KMS-11 (cell line): Measurements from ENCODE around the gene HINT2.

ENCODE experiments used
- H2AFZ ChIP-seq: fragments of 200-600 bp; sonication (generic); 2 replicates; pipeline ENCODE4 v1.6.1; 2016; ENCODE audit warnings: antibody characterized with exemption, mixed run types, low read depth
- H3K27ac ChIP-seq: fragments of 200-600 bp; sonication (generic); 2 replicates; pipeline ENCODE4 v1.6.1; 2016; ENCODE audit warnings: mild to moderate bottlenecking, mixed run types
- H3K27me3 ChIP-seq: fragments of 200-600 bp; sonication (generic); 2 replicates; pipeline ENCODE4 v1.6.1; 2017; ENCODE audit warnings: mild to moderate bottlenecking, low read depth, mixed run types, moderate library complexity; ENCODE audit not compliant: insufficient read depth
- H3K36me3 ChIP-seq: fragments of 200-600 bp; sonication (generic); 2 replicates; pipeline ENCODE4 v1.6.1; 2017; ENCODE audit warnings: mild to moderate bottlenecking, mixed run types; ENCODE audit not compliant: insufficient read depth
- H3K4me1 ChIP-seq: fragments of 200-600 bp; sonication (generic); 2 replicates; pipeline ENCODE4 v1.6.1; 2016; ENCODE audit warnings: mild to moderate bottlenecking, low read depth, mixed run types; ENCODE audit not compliant: poor library complexity, severe bottlenecking
- H3K4me2 ChIP-seq: fragments of 200-600 bp; sonication (generic); 2 replicates; pipeline ENCODE4 v1.7.0; 2016; ENCODE audit warnings: mild to moderate bottlenecking, mixed run types
- H3K4me3 ChIP-seq: fragments of 200-600 bp; sonication (generic); IDR thresholded peaks from 2 replicates; pipeline ENCODE4 v1.6.1; 2017; ENCODE audit warnings: low read depth, low read length, mixed read lengths; ENCODE audit not compliant: insufficient read depth
- H3K79me2 ChIP-seq: fragments of 200-600 bp; sonication (generic); 2 replicates; pipeline ENCODE4 v1.6.1; 2016; ENCODE audit warnings: low read depth, mixed run types; ENCODE audit not compliant: insufficient read depth
- H3K9ac ChIP-seq: fragments of 200-600 bp; sonication (generic); 2 replicates; pipeline ENCODE4 v1.6.1; 2016; ENCODE audit warnings: mild to moderate bottlenecking, mixed run types
- H4K20me1 ChIP-seq: fragments of 200-600 bp; sonication (generic); 2 replicates; pipeline ENCODE4 v1.6.1; 2016; ENCODE audit warnings: mild to moderate bottlenecking, mixed run types; ENCODE audit not compliant: insufficient read depth
- TF ChIP-seq, protein P1 (sequence below): fragments of 200-600 bp; sonication (generic); conservative IDR thresholded peaks from 2 replicates; pipeline ENCODE4 v1.6.1; 2017; ENCODE audit warnings: low read depth, mild to moderate bottlenecking, antibody characterized with exemption, low read length, moderate library complexity, mixed read lengths

Gene HINT2

DNA sequence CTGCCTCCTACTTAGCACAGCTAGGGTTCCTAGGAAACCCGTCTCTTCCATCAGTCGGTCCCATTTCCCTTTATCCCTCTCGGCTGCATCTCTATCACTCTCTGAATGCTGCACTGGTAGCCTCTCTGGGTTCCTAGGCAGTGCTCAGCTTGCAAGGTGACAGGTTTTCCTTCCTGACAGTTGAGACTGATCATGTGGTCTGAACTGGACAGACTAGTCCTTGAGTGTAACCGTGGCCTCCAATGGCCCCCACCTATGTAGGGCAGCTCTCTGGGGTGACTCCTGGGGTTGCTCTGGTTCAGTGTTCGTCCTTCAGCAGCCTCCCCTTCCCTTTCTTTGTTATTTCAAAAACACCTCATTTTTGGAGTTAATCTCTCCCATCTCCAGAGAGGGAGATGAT is 18.0 kb upstream of the HINT2 start:
- H3K9ac ChIP-seq = no peak overlapping the region
- no peak overlapping the region for H3K4me3 ChIP-seq
- no peak overlapping the region for H3K4me2 ChIP-seq

DNA sequence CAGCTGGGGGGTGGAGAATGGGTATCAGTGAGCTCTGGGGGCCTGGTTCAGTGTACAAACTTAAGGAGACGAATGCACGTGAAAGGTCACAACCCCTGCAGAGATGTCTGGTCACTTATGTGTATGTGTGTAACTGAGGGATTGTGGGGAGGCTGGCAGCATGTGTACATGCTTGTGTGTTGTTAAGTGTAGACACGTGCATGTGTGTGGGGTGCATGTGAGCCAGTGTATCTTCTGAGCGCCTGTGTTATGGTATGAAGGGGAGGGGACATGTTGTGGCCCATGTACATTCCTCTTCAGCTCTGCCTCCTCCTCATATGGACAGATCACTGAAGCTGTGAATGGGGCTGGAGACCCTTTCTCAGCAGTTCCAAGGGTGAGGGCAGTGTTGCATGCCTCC is 16.2 kb upstream of the HINT2 start:
- no peak overlapping the region for H3K4me3 ChIP-seq
- no peak overlapping the region for H3K9ac ChIP-seq
- H2AFZ ChIP-seq = no peak overlapping the region
- no peaks in the 10 kb centered on the region for H3K79me2 ChIP-seq
- no peaks in the 10 kb centered on the region for H4K20me1 ChIP-seq
- H3K27ac ChIP-seq = no peak overlapping the region
- TF ChIP-seq, protein P1, sequence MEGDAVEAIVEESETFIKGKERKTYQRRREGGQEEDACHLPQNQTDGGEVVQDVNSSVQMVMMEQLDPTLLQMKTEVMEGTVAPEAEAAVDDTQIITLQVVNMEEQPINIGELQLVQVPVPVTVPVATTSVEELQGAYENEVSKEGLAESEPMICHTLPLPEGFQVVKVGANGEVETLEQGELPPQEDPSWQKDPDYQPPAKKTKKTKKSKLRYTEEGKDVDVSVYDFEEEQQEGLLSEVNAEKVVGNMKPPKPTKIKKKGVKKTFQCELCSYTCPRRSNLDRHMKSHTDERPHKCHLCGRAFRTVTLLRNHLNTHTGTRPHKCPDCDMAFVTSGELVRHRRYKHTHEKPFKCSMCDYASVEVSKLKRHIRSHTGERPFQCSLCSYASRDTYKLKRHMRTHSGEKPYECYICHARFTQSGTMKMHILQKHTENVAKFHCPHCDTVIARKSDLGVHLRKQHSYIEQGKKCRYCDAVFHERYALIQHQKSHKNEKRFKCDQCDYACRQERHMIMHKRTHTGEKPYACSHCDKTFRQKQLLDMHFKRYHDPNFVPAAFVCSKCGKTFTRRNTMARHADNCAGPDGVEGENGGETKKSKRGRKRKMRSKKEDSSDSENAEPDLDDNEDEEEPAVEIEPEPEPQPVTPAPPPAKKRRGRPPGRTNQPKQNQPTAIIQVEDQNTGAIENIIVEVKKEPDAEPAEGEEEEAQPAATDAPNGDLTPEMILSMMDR = no peak
- no peaks in the 10 kb centered on the region for H3K27me3 ChIP-seq
- H3K4me2 ChIP-seq = no peak overlapping the region
- no peaks in the 10 kb centered on the region for H3K36me3 ChIP-seq
- peaks cover 48% of the 10 kb centered on the region for H3K4me1 ChIP-seq

More for the DNA sequence above, 18.0 kb upstream of the HINT2 start:
- Histone ChIP-seq H3K4me1 (peaks cover 44% of the 10 kb centered on the region), H2AFZ (no peak overlapping the region), H3K27ac (no peak overlapping the region), H3K79me2 (no peaks in the 10 kb centered on the region), H3K27me3 (no peaks in the 10 kb centered on the region), H4K20me1 (no peaks in the 10 kb centered on the region), H3K36me3 (no peaks in the 10 kb centered on the region)
- TF ChIP-seq, protein P1 = no peak

DNA sequence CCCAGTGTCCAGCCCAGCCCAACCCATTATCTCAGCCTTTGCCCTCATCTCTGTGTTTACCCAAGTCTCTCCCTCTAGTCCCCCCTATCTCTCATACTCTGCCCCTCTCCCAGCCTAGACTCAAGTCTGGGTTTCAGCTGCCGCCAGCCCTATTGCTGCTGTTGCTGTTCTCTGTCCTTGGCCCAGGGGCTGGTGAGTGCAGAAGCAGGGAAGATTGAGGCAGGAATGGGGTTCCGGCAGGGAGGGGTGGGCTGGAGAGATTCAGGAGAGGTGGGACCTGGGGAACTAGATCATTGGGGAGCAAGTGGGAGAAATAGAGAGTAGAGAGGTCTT is 14.9 kb upstream of the HINT2 start:
- Histone ChIP-seq H3K9ac (peak overlapping the region; percentile 29; the same call in 1 of the 2 replicates), H3K4me2 (peak overlapping the region; percentile 67), H3K4me3 (no peak overlapping the region), H3K27ac (no peak overlapping the region), H3K79me2 (no peaks in the 10 kb centered on the region), H4K20me1 (no peaks in the 10 kb centered on the region), H3K36me3 (no peaks in the 10 kb centered on the region), H3K4me1 (peaks cover 35% of the 10 kb centered on the region), H3K27me3 (no peaks in the 10 kb centered on the region), H2AFZ (peak overlapping the region; percentile 93)
- TF ChIP-seq, protein P1 = no peak

DNA sequence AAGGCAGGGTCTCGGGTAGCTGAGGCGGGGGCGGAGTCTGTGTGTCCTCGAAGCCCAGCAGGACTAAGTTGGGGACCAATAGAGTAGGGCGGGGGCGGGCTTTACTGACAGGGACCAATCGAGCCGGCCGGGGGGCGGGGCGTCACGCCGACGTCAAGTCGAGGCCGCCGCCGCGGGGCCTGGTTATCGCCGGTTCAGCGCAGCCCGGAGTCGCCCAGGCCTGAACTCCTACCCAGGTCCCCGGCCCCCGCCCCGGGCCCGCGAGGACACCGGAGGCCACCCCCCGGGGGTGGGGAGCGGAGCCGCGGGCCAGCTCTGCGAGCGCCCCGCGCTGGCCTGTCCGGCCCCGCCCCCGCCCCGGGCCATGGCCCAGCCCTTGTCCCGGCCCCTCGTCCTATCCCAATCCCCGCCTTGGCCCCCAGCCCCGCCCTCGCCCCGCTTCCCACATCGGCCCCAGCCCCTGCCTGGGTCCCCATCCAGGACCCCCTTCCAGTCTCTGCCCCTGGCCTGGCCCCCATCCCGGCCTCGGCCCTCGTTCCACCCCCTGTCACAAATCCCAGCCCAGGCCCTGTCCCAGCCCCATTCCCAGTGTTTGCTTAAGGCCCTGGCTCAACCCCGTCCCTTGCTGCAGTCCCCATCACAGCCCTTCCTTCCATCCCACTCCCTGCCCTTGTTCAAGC is 14.4 kb upstream of the HINT2 start, which contains the start of gene TMEM8B:
Gene TMEM8B, plus strand, starts transcription at position 145 of the 680 bp plus-strand sequence. Its CDS starts 220 bp downstream, at position 365.
- no peaks in the 10 kb centered on the region for H3K79me2 ChIP-seq
- H3K27me3 ChIP-seq = no peaks in the 10 kb centered on the region
- H3K4me1 ChIP-seq = peaks cover 29% of the 10 kb centered on the region
- TF ChIP-seq, protein P1 = no peak
- H3K9ac ChIP-seq = peak within 1 kb of the TSS; percentile 29; the same call in 1 of the 2 replicates
- no peaks in the 10 kb centered on the region for H4K20me1 ChIP-seq
- no peaks in the 10 kb centered on the region for H3K36me3 ChIP-seq
- no peak within 1 kb of the TSS for H3K4me3 ChIP-seq
- peak within 1 kb of the TSS; percentile 74 for H3K4me2 ChIP-seq
- H3K27ac ChIP-seq = no peak within 1 kb of the TSS
- H2AFZ ChIP-seq = peak within 1 kb of the TSS; percentile 93
